HUDEP-2 (cell line): ENCODE results near the gene TARBP2.

Source experiments
- DNase-seq, 76 experiments: peaks; one replicate each; lab custom pipeline; 2025; ENCODE audit not compliant: unreplicated experiment in 76 of 76; lab: John Stamatoyannopoulos, UW

Gene TARBP2

GRCh38 chr12:53550595-53550994, 49.5 kb downstream of the TARBP2 start:
- DNase-seq: no peak

GRCh38 chr12:53551889-53552291, 50.8 kb downstream of the TARBP2 start:
- no peak for DNase-seq

- no peak for DNase-seq
Measured at GRCh38 chr12:53552361-53553327, 51.6 kb downstream of the TARBP2 start.
